ENCODE measurements around the gene OSTC.
"Not testable (repeated sequence)": the region's sequence is repeated elsewhere in the genome, so short reads cannot be mapped to it uniquely, and the experiment has no call there.

OSTC gene

GRCh38 chr4:108646706-108647105 lies 3.7 kb upstream of the OSTC start:
- DNase-seq (ENCODE audit: low read depth): no peak

GRCh38 chr4:108649863-108650211 lies 562 bp upstream of the OSTC start:
- no peak for DNase-seq (ENCODE audit: low read depth)

GRCh38 chr4:108651014-108651791 lies 804 bp downstream of the OSTC start:
- DNase-seq (ENCODE audit: low read depth): no peak

- no peak for DNase-seq (ENCODE audit: low read depth)
These were observed 12.2 kb downstream of the OSTC start for GRCh38 chr4:108662629-108663028.

GRCh38 chr4:108674356-108674977 lies 24.1 kb downstream of the OSTC start:
- DNase-seq (ENCODE audit: low read depth): no peak

- DNase-seq (ENCODE audit: low read depth): no peak
These were observed 31.0 kb downstream of the OSTC start for GRCh38 chr4:108681321-108681809.

GRCh38 chr4:108683479-108683878 lies 33.1 kb downstream of the OSTC start:
- no peak for DNase-seq (ENCODE audit: low read depth)

- no peak for DNase-seq (ENCODE audit: low read depth)
These were observed 34.8 kb downstream of the OSTC start for GRCh38 chr4:108685036-108685686.

- DNase-seq (ENCODE audit: low read depth): no peak
These were observed 40.3 kb downstream of the OSTC start for GRCh38 chr4:108690738-108691137.

- no peak for DNase-seq (ENCODE audit: low read depth)
These were observed 42.8 kb downstream of the OSTC start for GRCh38 chr4:108693211-108693610.

GRCh38 chr4:108693819-108694218 lies 43.4 kb downstream of the OSTC start:
- no peak for DNase-seq (ENCODE audit: low read depth)

GRCh38 chr4:108694423-108694822 lies 44.0 kb downstream of the OSTC start:
- no peak for DNase-seq (ENCODE audit: low read depth)

- DNase-seq (ENCODE audit: low read depth): no peak
These were observed 44.7 kb downstream of the OSTC start for GRCh38 chr4:108695062-108695461.

GRCh38 chr4:108696160-108696559 lies 45.8 kb downstream of the OSTC start:
- DNase-seq (ENCODE audit: low read depth): no peak

GRCh38 chr4:108700081-108700757 lies 49.8 kb downstream of the OSTC start:
- no peak for DNase-seq (ENCODE audit: low read depth)

GRCh38 chr4:108702960-108703359 lies 52.6 kb downstream of the OSTC start:
- DNase-seq (ENCODE audit: low read depth): no peak

GRCh38 chr4:108703370-108703769 lies 53.0 kb downstream of the OSTC start:
- no peak for DNase-seq (ENCODE audit: low read depth)

GRCh38 chr4:108703966-108704365 lies 53.6 kb downstream of the OSTC start:
- DNase-seq (ENCODE audit: low read depth): no peak

GRCh38 chr4:108706289-108706688 lies 55.9 kb downstream of the OSTC start:
- no peak for DNase-seq (ENCODE audit: low read depth)

GRCh38 chr4:108709234-108709633 lies 58.8 kb downstream of the OSTC start:
- no peak for DNase-seq (ENCODE audit: low read depth)

GRCh38 chr4:108709722-108710121 lies 59.3 kb downstream of the OSTC start:
- no peak for DNase-seq (ENCODE audit: low read depth)

- not testable (repeated sequence) for DNase-seq (ENCODE audit: low read depth)
These were observed 60.2 kb downstream of the OSTC start for GRCh38 chr4:108710578-108710977.

GRCh38 chr4:108714880-108715279 lies 64.5 kb downstream of the OSTC start:
- DNase-seq (ENCODE audit: low read depth): no peak
